Myocyte (in vitro differentiated cells): ENCODE results near the gene AP2B1. TPM values are rescaled to one million over a fixed set of nuclear protein-coding genes. Genes with fewer than 3 reads are reported as not detected.
A peak's percentile ranks its signal among the peaks of the same experiment; 100 is the strongest.

Experiments used
- DNase-seq: peaks from one replicate; pipeline ENCODE4 v3.0.0-alpha.2; 2012; ENCODE audit warnings: low read depth
- total RNA-seq: library from RNA; depleted of rRNA; stranded (reverse); fragments of >200 nt; gene quantifications from 2 replicates; pipeline ENCODE4 v1.2.3, GENCODE V29; 2014

AP2B1 gene
- total RNA-seq, 1 donor from 2014 or later: 47.0 TPM

DNA sequence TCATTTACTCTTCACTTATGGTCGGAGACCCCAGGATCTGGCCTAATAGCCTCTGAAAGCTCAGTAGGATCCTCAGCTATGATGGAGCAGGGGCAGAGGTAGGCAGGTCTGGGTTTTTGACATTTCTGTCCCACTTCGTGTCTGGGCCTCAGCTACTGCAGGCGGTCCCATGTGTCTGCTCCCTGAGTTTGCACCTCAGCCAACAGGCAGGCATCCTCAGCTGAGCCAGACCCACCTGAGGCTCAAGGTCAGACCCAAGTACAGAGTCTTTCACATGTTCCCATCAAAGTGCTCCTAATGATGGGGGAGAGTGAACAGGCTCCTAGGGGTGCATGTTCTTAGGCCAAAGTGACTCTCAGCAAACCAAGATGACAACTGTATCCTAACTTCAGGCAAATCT lies 141.4 kb downstream of the AP2B1 start:
- DNase-seq: no peak

DNA sequence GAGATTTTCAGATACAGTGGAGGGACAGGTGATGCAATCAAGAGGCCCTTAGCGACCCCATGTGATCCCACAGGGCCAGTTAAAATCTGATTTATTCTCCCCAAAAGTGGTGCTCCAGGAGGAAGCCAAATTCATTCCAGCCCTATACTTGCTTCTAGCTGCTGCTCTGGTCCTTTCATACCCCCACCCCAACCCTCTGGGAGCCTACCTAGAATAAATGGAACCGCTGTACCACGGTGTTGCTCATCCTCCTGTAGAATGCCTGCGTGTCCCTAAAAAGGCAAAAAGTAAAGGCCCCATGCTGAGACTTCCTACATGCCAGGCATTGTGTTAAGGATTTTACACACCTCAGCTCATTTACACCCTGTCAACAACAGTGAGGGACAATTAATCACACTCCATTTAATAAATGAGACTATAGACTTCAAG lies 142.3 kb downstream of the AP2B1 start:
- DNase-seq: no peak

DNA sequence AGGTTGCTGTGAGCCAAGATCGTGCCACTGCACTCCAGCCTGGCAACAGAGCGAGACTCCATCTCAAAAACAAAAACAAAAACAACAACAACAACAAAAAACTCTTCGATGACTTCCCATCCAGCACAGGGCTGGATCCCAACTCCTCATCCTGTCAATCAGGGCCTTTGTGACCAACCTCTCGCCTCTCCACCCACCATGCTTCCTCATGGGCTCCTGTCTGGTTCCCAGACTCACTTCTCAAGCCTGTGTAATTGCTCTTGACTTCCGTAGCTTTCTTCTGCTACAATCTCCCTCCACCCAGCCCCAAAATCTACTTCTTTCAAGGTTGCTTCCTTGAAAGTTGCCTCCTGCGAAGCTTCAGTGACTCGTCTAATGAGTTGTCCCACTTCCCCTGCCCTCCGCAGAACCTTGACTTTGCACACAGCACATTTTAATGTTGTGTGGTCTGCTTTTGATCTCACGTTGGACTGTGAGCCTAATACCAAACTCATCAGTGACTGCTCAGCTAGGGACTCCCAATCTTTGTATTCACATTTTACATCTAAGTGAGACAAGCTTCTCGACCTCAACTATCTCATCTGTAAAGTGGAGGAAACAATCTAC lies 143.4 kb downstream of the AP2B1 start:
- no peak for DNase-seq

DNA sequence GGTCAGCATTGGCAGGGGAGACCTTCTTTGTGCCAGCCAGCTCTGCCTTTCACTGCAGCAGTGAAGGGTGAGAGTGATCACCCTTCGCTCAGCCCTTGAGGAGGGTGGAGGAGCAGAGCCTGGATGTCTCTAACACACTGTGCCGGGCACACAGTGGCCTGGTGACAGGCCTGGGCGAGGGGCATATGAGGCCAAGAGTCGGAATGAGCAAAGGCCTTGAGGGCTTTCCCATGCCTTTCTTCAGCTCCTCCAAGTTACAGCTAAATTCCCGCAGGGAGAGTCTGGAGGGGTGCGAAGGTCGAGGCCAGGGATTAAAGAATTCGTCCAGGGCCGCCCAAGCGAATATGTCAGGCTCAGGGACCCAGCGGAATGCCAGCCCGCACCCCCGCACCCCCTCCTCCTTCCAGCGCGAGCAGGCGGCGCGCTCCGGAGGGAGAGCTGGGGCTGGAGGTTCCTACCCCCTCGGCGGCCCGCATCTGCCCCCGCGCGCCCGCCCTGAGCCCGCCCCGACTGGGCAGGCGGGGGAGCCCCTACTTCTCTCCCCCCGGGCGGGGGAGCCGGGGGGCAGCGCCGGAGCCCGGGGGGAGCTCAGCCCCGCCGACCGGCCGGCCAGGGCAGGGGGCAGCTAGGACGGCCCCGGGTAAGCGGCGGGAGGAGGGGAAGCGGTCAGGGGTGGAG lies 144.3 kb downstream of the AP2B1 start, which contains the start of gene RASL10B:
TSS of gene RASL10B (plus strand) at position 401 of the 678 bp plus-strand sequence. CDS start 3,546 bp downstream, outside the sequence.
- peak; percentile 39 for DNase-seq

DNA sequence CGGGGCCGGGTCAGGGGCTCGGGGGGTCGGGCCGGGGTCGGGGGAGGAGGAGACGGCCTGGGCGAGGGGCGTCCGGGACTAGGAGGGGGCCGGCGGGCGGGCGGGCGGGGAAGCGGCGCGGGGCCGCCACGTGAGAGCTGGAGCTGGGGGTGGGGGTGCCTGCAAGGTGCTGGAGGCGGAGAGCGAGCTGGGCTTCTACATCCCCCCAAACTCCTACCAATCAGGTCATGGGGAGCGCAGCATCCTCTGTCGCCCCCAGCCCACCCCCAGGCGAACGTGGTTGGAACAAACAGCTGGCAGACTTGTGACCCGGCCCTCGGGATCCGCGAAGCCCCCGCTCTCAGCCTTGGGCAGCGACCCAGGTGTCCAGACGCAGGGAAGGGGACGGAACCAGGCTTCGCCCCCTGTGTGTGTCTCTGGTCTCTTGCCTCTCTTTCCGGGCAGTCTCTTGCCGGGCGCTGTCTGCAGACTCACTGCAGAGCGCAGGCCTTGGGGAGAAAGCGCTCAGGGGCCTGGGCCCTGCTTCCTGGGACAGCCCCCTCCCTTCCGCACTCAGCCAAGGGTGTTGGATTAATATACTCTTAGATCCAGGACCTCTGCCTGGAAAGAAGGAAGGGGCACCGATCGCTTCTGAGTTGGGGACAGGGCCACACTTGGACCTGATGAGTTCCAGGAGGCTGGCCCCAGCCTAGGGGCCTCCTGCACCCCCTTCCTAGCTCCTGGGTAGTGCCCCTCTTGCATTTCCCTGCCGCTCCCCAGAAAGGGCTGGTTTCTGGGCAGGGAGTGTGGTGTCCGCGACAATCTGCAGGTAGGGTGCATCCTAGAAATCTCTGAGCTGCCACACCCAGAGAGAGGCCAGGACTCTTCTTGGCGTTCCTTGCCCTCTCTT lies 145.0 kb downstream of the AP2B1 start:
- no peak for DNase-seq

DNA sequence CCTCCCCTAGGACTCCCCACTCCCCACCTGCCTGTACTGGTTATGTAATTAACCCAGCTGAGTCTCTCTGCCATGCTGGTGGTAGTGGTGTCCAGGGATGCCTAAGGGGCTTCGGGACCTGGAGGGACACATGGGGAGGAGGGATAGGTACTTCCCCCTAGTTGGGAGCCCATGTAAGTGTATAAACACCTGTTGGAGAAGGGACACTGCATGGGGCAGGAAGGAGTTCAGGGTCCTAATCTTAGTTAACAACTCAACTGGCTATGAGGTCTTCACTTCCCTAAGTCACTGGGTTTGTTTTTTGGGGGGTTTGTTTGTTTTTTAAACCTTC lies 145.6 kb downstream of the AP2B1 start:
- no peak for DNase-seq

DNA sequence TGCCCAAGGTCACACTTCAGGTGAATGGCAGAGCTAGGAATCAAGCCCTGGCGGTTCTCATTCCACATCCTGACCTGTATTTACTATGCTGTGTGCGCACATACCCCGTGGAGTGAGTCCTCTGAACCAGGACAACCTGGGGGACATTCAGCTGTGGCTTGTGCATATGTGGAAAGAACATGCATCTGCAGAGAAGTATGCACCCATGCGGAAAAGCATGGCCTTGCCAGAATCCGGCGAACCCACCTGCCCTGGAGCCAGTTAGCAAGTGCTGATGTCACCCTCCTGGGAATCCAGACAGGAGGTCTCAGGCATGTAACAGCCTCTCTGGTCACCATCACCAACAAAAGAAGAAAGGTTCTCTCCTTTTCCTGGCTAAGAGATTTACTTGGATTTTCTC lies 146.2 kb downstream of the AP2B1 start:
- DNase-seq: no peak

DNA sequence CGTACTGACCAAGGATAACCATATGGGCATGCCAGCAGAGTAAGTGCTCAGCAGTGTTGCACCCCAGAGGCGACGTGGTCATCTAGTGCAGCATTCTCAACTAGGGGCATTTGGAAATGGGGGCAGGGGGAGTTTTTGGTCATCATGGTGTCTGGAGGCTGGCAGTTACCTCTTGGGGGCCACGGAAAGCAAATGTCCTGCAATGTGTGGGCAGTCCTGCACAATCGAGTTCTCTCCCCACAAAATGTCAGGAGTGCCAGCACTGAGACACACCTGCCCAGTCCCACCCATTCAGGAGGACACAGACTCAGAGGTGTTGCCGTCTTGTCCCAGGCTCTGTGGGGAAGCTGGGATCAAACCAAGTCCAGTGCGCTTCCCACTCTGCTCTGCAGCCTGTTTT lies 147.3 kb downstream of the AP2B1 start:
- no peak for DNase-seq

DNA sequence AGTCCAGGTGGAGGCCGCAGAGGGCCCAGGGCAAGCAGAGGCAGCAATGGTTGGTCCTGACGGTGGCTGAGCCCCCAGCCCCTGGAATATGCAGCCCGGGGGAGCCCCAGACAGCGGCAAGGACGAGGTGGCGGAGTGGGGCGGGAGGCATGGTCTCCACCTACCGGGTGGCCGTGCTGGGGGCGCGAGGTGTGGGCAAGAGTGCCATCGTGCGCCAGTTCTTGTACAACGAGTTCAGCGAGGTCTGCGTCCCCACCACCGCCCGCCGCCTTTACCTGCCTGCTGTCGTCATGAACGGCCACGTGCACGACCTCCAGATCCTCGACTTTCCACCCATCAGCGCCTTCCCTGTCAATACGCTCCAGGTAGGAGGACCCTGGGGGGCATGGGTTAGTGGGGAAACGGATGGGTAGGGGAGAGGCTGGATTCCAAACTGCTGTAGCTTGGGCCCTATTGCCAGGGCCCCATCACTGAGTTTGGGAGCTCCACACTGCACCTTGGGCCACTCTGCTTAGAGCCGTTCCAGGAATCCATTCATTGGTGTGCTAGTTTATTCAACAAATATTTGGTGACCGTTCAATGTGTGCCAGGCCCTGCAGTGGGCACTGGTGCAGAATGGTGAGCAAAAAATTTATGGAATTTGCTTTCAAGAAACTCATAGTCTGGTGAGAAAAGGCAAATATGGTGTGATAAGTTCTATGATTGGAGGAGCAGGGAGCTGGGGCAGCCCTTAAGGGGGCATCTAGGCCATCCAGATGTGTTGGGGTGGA lies 148.1 kb downstream of the AP2B1 start:
- no peak for DNase-seq

DNA sequence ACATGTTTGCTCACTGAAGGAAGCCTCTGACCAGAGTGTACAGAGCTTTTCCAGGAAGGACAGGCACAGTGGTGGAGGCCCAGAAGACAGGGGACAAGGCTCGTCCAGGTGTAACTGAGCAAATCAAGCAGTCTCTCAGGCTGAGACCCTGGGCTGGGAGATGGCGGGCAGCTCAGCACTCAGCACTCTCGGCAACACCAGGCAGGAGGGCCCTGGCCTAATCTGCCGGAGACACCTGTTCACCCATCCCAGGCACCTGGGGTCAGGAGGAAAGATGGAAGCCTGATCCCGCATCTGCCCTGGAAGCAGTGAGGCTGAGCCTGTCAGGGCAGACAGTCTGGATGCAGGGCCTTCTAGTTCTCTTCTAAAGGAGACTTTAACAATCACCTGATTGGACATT lies 149.1 kb downstream of the AP2B1 start:
- no peak for DNase-seq

DNA sequence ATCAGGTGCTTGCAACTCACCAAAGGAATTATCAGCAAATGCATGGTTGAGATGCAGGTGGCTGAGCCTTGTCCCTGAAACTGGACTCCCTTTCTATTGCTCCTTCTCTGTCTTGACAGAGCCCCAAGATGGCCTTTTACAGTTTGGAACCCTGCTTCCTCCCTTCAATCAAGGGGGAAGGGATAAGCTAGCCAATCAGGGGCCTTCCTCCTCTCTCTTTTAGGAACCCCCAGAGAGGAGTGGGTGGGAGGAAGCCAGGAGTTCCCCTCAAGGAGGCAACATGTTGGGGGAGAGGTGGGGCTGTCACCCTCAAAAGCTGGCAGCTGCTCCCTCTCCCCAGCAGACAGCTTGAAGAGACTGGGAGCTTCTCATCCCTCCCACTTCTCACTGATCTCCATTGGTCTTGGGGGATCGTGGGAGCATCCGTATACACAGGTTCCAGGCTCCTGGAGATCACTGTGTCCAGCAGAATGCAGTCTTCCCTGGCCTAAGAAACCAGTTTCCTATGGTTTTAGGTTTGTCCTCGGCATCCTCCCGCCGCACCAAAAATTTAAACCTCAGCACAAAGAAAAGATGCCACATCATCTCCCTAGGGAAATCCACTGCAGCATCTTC lies 151.5 kb downstream of the AP2B1 start:
- no peak for DNase-seq

DNA sequence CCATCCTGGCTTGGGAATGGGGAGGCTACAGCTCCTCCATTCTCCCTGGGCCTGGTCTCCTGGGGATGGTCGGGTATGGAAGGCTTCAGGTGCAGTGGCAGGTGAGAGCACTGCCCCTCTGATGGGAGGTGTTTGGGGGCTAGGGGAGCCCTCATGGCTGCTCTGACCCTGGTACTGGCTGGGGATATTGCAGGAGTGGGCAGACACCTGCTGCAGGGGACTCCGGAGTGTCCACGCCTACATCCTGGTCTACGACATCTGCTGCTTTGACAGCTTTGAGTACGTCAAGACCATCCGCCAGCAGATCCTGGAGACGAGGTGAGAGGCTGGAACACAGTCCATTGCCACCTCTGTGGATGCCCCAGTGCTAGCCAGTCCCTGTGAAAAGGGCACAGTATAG lies 153.1 kb downstream of the AP2B1 start:
- no peak for DNase-seq

DNA sequence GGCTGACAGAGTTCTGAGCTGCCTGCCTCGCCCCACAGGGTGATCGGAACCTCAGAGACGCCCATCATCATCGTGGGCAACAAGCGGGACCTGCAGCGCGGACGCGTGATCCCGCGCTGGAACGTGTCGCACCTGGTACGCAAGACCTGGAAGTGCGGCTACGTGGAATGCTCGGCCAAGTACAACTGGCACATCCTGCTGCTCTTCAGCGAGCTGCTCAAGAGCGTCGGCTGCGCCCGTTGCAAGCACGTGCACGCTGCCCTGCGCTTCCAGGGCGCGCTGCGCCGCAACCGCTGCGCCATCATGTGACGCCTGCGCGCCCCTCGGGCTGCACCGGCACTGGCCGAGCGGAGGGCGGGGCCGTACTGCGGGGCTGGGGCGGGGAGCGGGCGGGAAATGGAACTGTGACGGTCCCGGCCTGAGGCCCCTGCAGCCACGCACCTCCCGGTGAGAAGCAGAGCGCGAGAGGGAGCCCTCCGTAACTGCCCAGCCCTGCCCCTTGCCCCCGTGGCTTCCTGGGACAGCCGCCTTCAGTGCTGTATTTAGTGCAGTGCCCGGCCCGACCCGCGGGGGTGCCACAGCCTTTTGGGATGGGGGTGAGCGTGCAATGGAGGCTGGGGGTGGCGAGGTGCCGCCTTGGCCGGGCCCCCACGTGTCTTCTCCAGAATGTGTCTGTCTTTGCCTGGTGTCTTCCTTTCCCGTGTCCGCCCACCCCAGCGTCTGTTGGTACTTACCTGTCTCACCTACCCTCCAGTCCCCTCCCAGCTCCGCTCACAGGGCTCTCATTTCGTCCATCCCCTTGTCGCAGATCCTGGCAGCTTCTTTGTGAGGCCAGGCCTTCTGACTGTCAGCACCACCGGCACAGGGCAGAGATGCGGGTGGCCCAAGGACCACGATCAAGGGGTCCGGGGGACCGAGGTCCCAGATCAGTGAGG lies 154.1 kb downstream of the AP2B1 start:
- DNase-seq: no peak

DNA sequence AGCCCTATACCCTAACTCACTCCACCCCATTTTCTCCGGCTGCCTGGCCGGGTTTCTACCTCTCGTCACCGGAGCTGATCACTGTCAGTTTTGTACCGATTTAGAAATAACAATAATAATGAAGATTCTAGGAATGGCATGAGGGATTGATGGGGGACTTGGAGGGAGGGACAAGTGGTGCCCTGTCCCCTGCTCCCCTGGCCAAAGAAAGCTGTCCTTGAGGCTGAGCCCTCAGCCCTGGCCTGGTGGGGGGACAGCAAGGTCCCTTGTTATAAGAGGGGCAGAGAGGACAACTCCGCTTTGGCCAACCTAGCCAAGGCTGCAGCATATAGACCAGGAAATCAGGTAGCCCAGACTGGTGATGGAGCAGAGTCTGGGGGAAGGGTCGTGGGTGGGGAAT lies 155.4 kb downstream of the AP2B1 start:
- no peak for DNase-seq

DNA sequence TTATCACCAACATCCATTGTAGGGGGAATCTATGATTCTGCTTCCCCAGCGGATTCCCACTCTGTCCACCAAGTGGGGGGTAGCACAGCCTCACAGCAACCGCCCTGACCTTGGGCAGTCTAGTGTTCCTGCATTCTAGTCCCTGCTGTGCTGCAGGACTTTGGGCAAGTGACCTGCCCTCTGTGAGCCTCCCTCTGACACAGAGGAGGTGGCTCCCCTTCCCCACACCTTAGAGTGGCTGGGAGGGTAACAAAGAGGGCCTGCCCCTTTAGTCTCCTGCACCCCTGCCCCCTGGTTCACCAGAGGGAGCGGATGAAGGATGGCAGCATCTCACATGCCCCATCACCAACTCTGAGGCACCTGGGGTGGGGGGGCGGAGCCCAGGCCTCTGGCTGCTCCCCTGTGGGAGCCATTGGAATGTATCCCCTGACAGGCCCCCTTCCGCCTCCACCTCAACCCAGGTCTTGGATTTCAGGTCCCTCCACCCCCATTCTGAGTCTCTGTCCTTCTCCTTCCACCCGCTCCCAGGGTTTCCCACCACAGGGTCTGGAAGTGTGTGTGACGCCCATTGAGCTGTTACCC lies 155.9 kb downstream of the AP2B1 start:
- no peak for DNase-seq

DNA sequence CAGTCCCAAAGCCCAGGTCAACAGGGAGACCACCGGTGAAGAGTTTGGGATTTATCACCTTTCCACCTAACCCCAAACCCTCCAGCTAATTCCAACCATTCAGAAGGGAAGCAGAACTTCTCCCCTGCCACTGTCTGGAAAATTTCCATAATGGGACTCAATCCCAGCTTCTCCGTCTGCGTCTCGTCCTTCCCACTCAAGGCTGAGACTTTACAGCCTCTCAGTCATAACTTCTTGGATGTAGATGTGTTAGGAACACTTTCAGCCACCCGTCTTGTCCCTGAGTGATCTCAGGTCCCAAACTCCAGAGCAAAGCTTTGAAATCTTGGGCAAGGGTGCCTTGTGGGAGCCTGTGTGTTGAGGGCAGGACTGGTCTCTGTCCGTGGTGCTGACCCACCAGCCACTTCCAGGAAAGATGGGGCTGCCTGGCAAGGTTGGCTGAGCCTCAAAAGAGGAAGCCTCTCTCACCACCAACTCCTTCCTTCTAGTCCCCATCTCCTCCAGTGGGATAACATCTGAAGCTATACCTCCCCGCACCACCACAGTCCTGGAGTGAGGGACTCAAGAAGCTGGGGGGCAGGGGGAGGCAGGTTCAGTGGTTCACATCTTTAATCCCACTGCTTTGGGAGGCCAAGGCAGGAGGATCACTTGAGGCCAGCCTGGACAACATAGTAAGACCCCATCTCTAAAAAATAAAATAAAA lies 156.7 kb downstream of the AP2B1 start:
- DNase-seq: peak; percentile 61

DNA sequence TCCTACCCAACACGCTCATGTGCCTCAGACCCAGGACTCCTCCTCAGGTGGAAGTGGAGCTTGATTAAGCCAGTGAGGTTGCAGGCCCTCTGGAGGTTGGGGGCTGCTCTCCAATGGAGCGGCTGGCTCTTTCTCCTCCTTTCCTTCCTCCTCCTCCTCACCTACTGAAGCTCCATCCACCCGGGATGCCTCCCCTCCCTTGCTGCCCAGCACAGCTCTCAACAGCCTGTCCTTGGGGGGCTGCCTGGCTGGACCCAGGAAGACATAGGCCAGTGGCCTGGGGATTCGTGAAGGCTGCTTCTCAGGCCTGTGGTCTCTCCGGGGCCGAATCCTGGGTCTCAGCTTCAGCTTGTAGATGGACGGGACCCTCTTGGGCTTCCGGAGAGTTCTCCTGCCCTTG lies 157.7 kb downstream of the AP2B1 start:
- no peak for DNase-seq

DNA sequence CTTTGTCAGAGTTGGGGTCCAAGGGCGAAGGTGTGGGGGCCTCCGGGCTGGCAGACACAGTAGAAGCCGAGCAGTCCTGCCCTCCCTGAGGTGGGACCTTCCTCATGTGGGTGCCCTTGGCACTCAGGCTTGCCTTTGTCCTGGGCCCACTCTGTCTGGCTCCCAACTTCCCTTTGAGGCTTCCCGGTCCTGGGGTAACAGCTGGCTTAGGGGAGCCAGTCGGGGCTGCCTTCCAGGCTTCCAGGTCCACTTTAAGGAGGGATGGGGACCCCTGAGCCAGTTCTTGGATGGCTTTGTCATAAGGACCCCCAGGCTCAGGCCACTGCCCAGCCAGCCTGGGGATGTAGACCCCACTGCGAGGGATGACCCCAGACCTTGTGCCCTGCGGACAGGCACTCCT lies 158.1 kb downstream of the AP2B1 start:
- DNase-seq: no peak

DNA sequence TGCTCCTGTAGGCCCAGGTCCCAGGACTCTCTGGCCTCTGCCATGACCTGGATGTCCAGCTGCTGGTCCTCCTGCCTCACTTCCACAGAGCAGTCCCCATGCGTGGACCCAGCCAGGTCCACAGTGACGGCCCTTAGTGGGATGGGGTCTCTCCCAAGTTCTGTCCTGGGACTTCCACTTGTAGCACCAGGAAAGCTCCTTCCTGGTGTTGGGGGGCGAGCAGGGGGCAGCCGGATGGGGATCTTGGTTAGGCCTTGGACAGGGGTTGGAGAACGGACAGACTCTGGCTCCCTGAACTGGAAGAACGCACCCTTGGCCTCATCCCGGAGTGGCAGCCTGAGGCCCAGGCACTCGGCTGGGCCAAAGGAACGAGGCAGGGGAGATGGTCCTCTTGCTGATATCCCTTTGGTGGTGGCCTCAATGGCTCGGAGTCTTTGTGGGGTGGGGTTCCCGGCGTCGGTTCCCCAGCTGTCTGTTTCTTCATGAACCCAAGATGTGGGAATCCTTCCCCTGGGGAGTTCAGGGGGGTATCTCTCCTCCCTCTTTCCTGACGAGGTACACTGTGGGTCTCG lies 158.7 kb downstream of the AP2B1 start:
- no peak for DNase-seq
